SK-N-DZ (cell line): ENCODE measurements around the gene SSH2.
"Not testable (repeated sequence)": the region's sequence is repeated elsewhere in the genome, so short reads cannot be mapped to it uniquely, and the experiment has no call there.

Experiments
- DNase-seq: peaks from one replicate; pipeline ENCODE4 v3.0.0-alpha.2; 2015; ENCODE audit warnings: low spot score

Gene SSH2

DNA sequence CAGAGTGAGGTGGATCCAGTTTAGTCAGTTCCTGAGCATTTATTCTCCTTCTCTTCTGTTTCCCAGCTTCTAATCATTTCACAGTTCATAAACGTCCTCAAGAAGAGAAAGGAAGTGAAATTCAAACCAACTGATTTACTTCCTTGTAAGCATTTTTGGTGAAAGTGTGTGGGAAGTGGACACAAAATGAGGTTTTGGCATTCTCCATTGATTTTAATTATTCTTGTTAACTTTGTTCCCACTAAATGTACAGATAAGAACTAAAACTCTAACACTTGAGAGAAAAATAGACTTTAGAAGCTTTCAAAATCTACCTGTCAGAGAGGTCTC, 264.6 kb downstream of the SSH2 start:
- no peak for DNase-seq

GRCh38 chr17:29664743-29665480, 265.1 kb downstream of the SSH2 start:
- DNase-seq, result no peak

DNA sequence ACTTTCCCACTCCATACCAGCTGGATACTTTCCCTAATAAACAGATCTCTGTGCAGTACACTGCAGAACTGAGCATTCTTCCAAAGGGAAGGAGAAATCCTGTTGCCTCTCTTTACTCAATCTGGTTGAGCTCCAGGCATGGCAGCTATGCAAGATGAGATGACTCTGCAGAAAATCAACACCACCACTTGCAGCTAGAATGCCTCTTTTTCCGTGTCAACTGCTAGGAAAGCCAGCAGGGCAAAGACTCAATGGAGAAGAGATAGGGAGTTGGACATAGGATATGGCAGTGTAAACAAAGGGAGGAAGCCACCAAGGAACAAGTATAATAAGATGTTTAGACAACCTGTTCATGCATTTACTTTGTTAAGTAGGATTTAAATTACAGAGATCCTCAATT, 266.9 kb downstream of the SSH2 start:
- no peak for DNase-seq

- DNase-seq, result no peak
These were observed 268.8 kb downstream of the SSH2 start for GRCh38 chr17:29661213-29661612.

- no peak for DNase-seq
These were observed 270.9 kb downstream of the SSH2 start for GRCh38 chr17:29659155-29659554.

- no peak for DNase-seq
These were observed 274.7 kb downstream of the SSH2 start for GRCh38 chr17:29655323-29655722.

DNA sequence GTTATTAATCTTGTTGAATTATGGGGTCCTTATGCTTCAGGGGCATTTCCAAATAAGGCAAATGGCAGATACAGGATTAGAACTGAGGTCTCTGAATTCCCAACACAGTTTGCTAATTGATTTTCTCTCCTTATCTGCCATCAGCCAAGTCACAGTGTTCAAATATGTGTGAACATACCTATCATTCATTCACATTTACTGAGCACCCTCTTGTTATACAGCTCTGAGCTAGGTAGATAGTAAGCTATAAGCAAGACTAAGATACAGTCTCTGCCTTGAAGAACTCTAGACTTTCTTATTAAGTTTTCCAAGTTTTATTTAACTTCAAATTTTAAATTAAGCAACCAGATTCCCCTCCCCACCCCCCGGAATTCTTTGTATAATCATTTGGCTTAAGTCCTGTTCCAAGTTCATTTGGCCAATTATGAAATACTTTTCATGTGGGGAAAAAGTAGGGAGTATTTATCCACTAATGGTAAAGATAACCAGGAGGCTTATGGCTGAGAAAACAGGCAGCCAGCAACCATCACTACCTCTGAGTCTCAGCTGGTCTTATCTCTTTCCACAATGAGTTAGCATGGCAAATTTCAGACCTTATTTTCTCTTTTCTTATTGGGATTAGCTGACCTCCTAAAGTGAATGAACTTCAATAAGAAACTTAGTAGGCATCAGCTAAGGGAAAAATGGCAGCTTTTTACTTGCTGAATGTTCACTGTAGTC, 275.9 kb downstream of the SSH2 start:
- no peak for DNase-seq

- DNase-seq, result no peak
These were observed 277.1 kb downstream of the SSH2 start for GRCh38 chr17:29652976-29653375.

DNA sequence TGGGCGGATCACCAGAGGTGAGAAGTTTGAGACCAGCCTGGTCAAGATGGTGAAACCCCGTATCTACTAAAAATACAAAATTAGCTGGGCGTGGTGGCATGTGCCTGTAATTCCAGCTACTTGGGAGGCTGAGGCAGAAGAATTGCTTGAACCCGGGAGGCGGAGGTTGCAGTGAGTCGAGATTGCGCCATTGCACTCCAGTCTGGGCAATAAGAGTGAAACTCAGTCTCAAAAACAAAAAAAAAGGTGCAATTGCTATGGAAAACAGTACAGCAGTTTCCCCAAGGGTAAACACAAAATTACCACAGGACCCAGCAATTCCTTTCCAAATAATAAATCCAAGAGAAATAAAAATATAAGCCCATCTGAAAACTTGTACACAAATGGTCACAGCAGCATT, 278.1 kb downstream of the SSH2 start:
- DNase-seq, result not testable (repeated sequence)

GRCh38 chr17:29650396-29650795, 279.6 kb downstream of the SSH2 start:
- DNase-seq, result no peak

DNA sequence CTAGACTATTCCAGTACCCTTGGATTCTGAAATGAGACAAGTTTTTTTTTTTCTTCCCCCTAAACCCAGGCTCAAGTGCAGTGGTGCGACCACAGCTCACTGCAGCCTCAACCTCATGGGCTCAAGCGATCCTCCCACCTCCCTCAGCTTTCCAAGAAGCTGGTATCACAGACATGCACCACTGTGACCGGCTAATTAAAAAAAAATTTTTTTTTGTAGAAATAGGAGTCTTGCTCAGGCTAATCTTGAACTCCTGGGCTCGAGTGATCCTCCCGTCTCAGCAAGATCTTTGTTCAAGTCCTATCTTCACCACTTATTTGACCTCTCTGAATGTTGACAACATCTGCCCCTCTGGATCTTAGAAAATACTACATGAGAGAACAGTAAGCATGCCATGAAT, 280.7 kb downstream of the SSH2 start:
- no peak for DNase-seq

DNA sequence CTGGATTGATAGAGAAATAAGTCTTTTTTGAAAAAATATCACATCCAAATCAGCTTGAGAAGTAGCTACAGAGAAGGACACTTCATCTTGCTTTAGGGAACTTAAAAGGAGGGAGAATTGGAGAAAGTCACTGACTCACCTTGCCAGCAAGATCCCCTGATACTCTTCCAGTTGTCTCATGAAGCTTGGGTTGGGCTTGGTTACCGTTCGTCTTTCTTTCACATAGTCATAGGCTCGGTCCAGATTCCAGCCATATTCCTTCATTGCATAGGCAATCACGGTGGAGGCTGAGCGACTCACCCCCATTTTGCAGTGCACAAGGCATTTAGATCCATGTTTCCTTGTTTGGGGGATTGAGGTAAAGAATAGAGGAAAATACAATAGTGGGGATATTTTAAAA, 282.0 kb downstream of the SSH2 start:
- no peak for DNase-seq

DNA sequence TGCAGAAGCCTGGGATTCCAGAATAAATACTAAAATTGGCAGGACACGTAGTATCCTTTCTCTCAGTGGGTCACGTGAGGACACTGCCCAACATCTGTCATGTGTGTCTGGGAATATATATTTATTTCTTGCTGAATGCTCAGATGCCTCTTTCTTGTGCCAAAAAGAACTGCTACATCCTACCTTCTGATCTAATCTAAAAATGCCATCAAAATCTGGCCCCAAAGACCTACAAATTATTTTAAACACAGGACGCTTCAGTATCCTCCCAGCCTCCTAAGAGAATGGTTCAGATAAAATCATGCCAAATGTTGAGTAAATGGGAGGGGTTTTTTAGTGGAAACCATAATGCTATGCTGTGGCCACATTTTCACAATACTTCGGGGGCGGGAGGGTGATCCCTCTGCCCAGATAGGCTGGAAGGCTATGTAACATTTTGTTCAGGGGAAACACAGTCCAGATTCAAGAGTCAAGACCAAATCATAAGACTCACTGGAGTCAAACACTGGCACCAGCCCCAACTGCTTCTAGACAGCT, 284.4 kb downstream of the SSH2 start:
- peak; percentile 68 for DNase-seq

DNA sequence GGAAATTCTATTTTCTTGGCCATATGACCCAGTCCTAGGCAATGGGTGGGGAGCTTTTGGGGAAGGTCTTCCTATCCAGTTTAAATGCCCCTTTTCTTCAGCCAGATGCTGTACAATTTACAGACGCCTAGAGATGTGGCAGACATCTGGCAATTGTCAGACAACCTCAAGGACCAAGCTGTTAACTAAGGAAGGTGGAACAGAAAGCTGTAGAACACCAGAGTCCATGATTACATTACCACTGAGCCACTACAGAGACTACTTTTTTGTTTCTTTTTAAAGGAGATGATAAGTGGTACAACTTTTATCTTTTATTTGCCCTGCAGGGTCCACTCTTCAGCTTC, 286.2 kb downstream of the SSH2 start:
- DNase-seq, result peak; percentile 94

DNA sequence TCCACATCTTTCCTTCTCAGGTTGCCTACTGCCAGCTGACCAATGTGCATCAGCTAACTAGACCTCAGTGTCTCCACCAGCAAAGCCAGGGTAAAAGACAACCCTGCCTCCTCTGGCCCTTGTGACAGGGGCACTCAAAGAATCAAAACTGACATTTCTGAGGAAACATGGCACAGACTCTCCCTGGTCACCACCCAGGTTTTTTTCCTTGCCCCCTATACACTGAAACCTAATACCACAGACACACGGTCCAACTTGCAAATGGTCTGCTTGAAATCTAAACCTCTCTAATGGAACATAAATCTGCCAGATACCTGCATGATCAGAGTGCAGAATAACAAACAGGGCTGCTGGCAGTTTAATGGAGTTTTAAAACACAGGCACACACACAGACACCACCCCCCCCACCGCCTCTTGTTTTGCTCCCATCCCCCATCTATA, 287.8 kb downstream of the SSH2 start:
- peak; percentile 99 for DNase-seq

DNA sequence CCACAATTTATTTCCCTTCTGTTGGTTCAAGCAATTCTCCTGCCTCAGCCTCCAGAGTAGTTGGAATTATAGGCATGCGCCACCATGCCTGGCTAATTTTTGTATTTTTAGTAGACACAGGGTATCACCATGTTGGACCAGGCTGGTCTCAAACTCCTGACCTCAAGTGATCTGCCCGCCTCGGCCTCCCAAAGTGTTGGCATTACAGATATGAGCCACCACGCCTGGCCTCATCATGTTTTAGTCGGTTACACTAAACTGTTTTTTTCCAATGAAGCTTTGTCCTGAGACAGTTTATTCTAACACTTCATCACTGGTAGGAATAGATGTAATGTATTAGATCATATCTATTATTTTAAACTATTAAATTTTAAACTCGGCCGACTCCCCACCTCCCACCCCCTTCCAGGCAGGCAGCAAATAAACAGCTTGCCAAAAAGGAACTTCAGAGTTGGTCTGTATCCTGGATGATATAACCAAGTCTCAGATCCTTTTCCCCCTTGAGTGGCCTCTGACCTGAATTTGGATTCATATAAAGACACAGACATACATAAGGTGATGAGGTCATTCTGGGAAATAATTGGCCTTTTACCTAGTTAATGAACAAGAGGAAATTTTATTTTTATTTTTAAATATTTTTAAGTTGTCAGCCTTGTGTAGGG, 288.9 kb downstream of the SSH2 start:
- DNase-seq, result no peak

- DNase-seq, result no peak
These were observed 289.6 kb downstream of the SSH2 start for GRCh38 chr17:29640413-29640812.

DNA sequence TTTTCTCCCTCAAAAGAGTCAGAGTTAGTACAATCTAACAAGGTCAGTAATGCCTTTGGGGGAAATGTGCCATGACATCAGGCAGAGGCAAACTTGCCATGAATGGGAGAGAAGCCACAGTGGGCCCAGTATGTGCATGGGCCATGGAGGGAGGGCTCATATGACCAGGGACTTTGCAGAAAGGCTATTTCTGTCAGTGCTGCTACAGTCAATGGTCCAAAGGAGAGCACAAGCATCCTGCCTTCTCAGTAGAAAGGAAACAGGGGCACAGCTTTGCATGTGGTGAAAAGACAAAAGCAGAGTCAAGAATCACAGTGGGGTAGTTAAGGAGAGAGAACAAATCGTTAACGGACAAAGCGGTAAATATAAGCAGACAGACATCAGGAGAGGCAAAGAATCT, 296.1 kb downstream of the SSH2 start:
- DNase-seq, result no peak

DNA sequence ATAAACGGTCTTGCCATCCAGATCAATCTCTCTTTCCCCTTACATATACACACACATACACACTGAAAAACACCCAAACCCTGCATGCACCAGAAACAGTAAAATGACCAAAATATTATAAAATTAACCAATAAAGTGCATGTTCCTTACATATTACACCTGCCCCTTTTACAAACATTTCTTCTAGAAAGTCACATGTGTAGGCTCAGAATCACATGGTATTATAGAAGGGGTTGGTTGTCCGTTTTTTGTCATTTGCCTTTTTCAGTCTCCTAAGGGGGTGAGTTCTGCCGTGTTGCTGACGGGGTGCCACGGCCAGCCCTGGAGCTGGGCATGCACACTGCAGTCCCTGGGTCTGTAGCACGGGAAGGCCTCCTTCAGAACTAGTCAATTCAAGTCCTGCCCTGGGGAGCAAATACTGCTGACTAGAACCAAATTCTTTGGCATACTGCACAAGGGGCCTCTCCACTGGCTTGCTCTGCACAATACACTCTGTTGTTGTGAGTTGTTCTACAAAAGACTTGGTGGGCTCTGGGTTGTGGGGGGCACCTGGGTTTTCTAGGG, 299.3 kb downstream of the SSH2 start:
- peak; percentile 1 for DNase-seq

- DNase-seq, result no peak
These were observed 300.2 kb downstream of the SSH2 start for GRCh38 chr17:29629839-29630238.

DNA sequence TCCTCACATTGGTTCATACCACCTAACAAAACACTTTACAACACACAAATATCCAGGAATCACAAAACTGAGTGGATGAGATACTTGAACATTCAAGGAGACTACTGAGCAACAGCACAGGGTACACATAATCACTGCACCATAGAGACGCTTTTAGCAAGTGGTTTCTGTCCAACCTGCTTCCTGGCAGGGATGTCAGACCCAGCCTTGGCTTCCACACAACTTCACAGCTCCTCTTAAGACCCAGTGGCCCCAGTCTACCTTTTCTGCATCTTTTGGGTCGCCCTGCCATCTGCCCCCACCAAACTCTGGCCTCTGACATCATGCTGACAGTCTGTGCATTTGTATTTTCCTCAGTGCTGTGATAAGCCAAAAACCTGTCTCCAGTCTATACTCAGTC, 301.4 kb downstream of the SSH2 start:
- peak; percentile 2 for DNase-seq

GRCh38 chr17:29627951-29628350, 302.1 kb downstream of the SSH2 start:
- DNase-seq, result no peak
